Uterus (tissue), 4 donors: Measurements from ENCODE around the gene XAGE2. TPM values are rescaled to one million over a fixed set of nuclear protein-coding genes. Genes with fewer than 3 reads are reported as not detected.

ENCODE experiments used
- DNase-seq, 2 donors: peaks; one replicate each; pipeline ENCODE4 v3.0.0-alpha.2; 2019 to 2020
- H3K27ac ChIP-seq, 2 donors: fragments of 200-600 bp; sonication (generic); 1 replicate in 1 of 2; 2 replicates in 1 of 2; pipeline ENCODE4 v1.5.1; 2016 to 2018
- H3K27me3 ChIP-seq, 2 donors: fragments of 200-600 bp; sonication (generic); one replicate each; pipeline ENCODE4 v1.5.1; 2018 to 2019; ENCODE audit warnings: control low read depth in 1 of 2
- H3K36me3 ChIP-seq, 2 donors: fragments of 200-600 bp; sonication (generic); one replicate each; pipeline ENCODE4 v1.5.1; 2019; ENCODE audit warnings: control low read depth in 1 of 2
- H3K4me1 ChIP-seq, 2 donors: fragments of 200-600 bp; sonication (generic); one replicate each; pipeline ENCODE4 v1.5.1; 2018 to 2019; ENCODE audit warnings: control low read depth in 1 of 2
- H3K4me3 ChIP-seq, 2 donors: fragments of 200-600 bp; sonication (generic); 1 replicate in 1 of 2; 2 replicates in 1 of 2; pipeline ENCODE4 v1.5.1; 2018 to 2019; ENCODE audit warnings: mild to moderate bottlenecking in 1 of 2
- H3K9me3 ChIP-seq, 2 donors: fragments of 200-600 bp; sonication (generic); one replicate each; pipeline ENCODE4 v1.5.1; 2019; ENCODE audit warnings: control low read depth in 1 of 2
- CTCF ChIP-seq, 4 experiments: fragments of 200-600 bp in 2 of 4; fragments of 450-650 bp in 2 of 4; sonication (generic) in 2 of 4; IDR thresholded peaks; one replicate each; pipeline ENCODE4 v1.5.1; 2016 to 2019; ENCODE audit warnings: antibody characterized with exemption in 4 of 4, mild to moderate bottlenecking in 2 of 4, moderate library complexity in 1 of 4
- POLR2A ChIP-seq, 2 donors: fragments of 450-650 bp; IDR thresholded peaks; one replicate each; pipeline ENCODE4 v1.6.1; 2016; ENCODE audit warnings: antibody characterized with exemption in 2 of 2, mild to moderate bottlenecking in 1 of 2, moderate library complexity in 1 of 2
- intact Hi-C: fragments of 100-400 bp; cut with DNase I; formaldehyde crosslinking; loops from one replicate; pipeline ENCODE4 v1.15.1; 2023; ENCODE audit warnings: low total_unique reads
- total RNA-seq, 4 donors: library from RNA; depleted of rRNA in 3 of 4; stranded (reverse); fragments of >200 nt in 3 of 4; gene quantifications; one replicate each; pipeline versions ENCODE4 v1.1.0 to v1.2.4, GENCODE V29; 2014 to 2023
- donor health status: DM: yes; HTN: yes; CAD: no.

The XAGE2 gene
- total RNA-seq, 4 donors from 2014 or later = not detected

GRCh38 chrX:52349681-52350080 is 19.1 kb upstream of the XAGE2 start:
- Histone ChIP-seq H3K36me3 (no peaks in the 10 kb centered on the region), H3K9me3 (no peaks in the 10 kb centered on the region), H3K27ac (no peak overlapping the region), H3K27me3 (no peaks in the 10 kb centered on the region), H3K4me3 (no peak overlapping the region), H3K4me1 (no peaks in the 10 kb centered on the region)
- intact Hi-C loops = no loop called here
- TF ChIP-seq CTCF (IDR thresholded peaks at IDR 0.05) (no peak), POLR2A (IDR thresholded peaks at IDR 0.05) (no peak)
- DNase-seq = no peak

GRCh38 chrX:52352551-52352950 is 16.3 kb upstream of the XAGE2 start:
- H3K27ac ChIP-seq = no peak overlapping the region
- H3K27me3 ChIP-seq = peaks cover 0 to 9% of the 10 kb centered on the region in 2 donors
- H3K4me1 ChIP-seq = no peaks in the 10 kb centered on the region
- no peaks in the 10 kb centered on the region for H3K36me3 ChIP-seq
- H3K9me3 ChIP-seq = no peaks in the 10 kb centered on the region
- intact Hi-C loops = no loop called here
- no peak for TF ChIP-seq CTCF (IDR thresholded peaks at IDR 0.05)
- TF ChIP-seq POLR2A (IDR thresholded peaks at IDR 0.05) = no peak
- H3K4me3 ChIP-seq = no peak overlapping the region
- no peak for DNase-seq

GRCh38 chrX:52353838-52354237 is 15.0 kb upstream of the XAGE2 start:
- H3K4me3 ChIP-seq = no peak overlapping the region
- TF ChIP-seq CTCF (IDR thresholded peaks at IDR 0.05) = no peak
- TF ChIP-seq POLR2A (IDR thresholded peaks at IDR 0.05) = no peak
- H3K36me3 ChIP-seq = no peaks in the 10 kb centered on the region
- no peaks in the 10 kb centered on the region for H3K4me1 ChIP-seq
- no peaks in the 10 kb centered on the region for H3K9me3 ChIP-seq
- intact Hi-C loops = no loop called here
- H3K27me3 ChIP-seq = peaks cover 0 to 9% of the 10 kb centered on the region in 2 donors
- no peak for DNase-seq
- H3K27ac ChIP-seq = no peak overlapping the region

- Histone ChIP-seq H3K27ac (no peak overlapping the region), H3K4me1 (no peaks in the 10 kb centered on the region), H3K4me3 (no peak overlapping the region), H3K36me3 (no peaks in the 10 kb centered on the region), H3K9me3 (no peaks in the 10 kb centered on the region), H3K27me3 (peaks cover 0 to 12% of the 10 kb centered on the region in 2 donors)
- intact Hi-C loops = no loop called here
- DNase-seq = no peak
- TF ChIP-seq POLR2A (IDR thresholded peaks at IDR 0.05) (no peak), CTCF (IDR thresholded peaks at IDR 0.05) (no peak)
Observed at GRCh38 chrX:52355108-52355507, 13.7 kb upstream of the XAGE2 start.

GRCh38 chrX:52359614-52360232 is 9.1 kb upstream of the XAGE2 start:
- Histone ChIP-seq H3K4me1 (no peaks in the 10 kb centered on the region), H3K27me3 (peaks cover 0 to 22% of the 10 kb centered on the region in 2 donors), H3K36me3 (no peaks in the 10 kb centered on the region), H3K9me3 (no peaks in the 10 kb centered on the region), H3K27ac (no peak overlapping the region), H3K4me3 (no peak overlapping the region)
- intact Hi-C loops = no loop called here
- TF ChIP-seq CTCF (IDR thresholded peaks at IDR 0.05) (no peak), POLR2A (IDR thresholded peaks at IDR 0.05) (no peak)
- no peak for DNase-seq
